ENCODE data around the gene TCP10L.

DNA sequence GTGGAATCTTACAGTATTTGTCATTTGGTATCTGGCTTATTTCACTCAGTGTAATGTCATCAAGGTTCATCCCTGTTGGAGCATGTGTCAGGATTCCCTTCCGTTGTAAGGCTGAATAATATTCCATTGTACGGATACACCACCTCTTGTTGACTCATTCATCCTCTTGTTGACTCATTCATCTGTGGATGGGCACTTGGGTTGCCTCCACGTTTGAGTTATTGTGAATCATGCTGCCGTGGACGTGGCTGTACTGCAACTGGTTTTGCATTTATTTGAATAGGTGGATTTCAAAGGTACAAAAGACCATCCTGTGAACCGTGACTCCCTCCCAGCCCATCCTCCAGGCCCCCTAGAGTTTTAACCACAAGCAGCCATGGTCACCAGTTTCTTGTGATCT is 11.9 kb upstream of the TCP10L start:
- TF ChIP-seq, protein P1, sequence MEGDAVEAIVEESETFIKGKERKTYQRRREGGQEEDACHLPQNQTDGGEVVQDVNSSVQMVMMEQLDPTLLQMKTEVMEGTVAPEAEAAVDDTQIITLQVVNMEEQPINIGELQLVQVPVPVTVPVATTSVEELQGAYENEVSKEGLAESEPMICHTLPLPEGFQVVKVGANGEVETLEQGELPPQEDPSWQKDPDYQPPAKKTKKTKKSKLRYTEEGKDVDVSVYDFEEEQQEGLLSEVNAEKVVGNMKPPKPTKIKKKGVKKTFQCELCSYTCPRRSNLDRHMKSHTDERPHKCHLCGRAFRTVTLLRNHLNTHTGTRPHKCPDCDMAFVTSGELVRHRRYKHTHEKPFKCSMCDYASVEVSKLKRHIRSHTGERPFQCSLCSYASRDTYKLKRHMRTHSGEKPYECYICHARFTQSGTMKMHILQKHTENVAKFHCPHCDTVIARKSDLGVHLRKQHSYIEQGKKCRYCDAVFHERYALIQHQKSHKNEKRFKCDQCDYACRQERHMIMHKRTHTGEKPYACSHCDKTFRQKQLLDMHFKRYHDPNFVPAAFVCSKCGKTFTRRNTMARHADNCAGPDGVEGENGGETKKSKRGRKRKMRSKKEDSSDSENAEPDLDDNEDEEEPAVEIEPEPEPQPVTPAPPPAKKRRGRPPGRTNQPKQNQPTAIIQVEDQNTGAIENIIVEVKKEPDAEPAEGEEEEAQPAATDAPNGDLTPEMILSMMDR (IDR thresholded peaks at IDR 0.05), result no peak
- peak in 1 of 2 donors; percentile 31 for TF ChIP-seq POLR2AphosphoS5 (IDR thresholded peaks at IDR 0.05; ENCODE audit: insufficient read depth in 1 of 2, low read depth in 1 of 2)
